Activated CD4-positive, alpha-beta T cell treated with anti-CD3 and anti-CD28 coated beads, Interleukin-2, amount 10 ng/mL, durations not matched to agents 7 days and 5 days (primary cell): Measurements from ENCODE around the gene LAMA4. TPM values are rescaled to one million over a fixed set of nuclear protein-coding genes. Genes with fewer than 3 reads are reported as not detected.
"Not testable (repeated sequence)": the region's sequence is repeated elsewhere in the genome, so short reads cannot be mapped to it uniquely, and the experiment has no call there.

Experiments used
- CTCF ChIA-PET: fragments of 350-600 bp; sonication (Branson Sonifier 250); formaldehyde crosslinking; loops from one replicate; lab custom pipeline; 2021; ENCODE audit warnings: antibody characterized with exemption; lab: Charles Lee
- POLR2A ChIA-PET: fragments of 350-600 bp; sonication (Branson Sonifier 250); formaldehyde crosslinking; loops from one replicate; lab custom pipeline; 2021; ENCODE audit warnings: antibody characterized with exemption; lab: Charles Lee
- DNase-seq: peaks from one replicate; pipeline ENCODE4 v3.0.0-alpha.2; 2020
- H3K27ac Mint-ChIP-seq: one replicate; pipeline ENCODE4 v1.8.0; 2021; ENCODE audit warnings: mild to moderate bottlenecking, moderate library complexity, mixed read lengths
- H3K27me3 Mint-ChIP-seq: one replicate; pipeline ENCODE4 v1.8.0; 2021; ENCODE audit warnings: mixed read lengths
- H3K36me3 Mint-ChIP-seq: one replicate; pipeline ENCODE4 v1.8.0; 2021; ENCODE audit warnings: low read depth, mixed read lengths
- H3K4me1 Mint-ChIP-seq: one replicate; pipeline ENCODE4 v1.8.0; 2021; ENCODE audit warnings: mixed read lengths
- H3K4me3 Mint-ChIP-seq: one replicate; pipeline ENCODE4 v1.8.0; 2021; ENCODE audit warnings: mild to moderate bottlenecking, moderate library complexity, mixed read lengths
- H3K9me3 Mint-ChIP-seq: one replicate; pipeline ENCODE4 v1.8.0; 2021; ENCODE audit warnings: mixed read lengths
- total RNA-seq, 2 experiments: library from RNA; stranded (reverse); gene quantifications; one replicate each; pipeline ENCODE4 v1.2.3, GENCODE V29; 2021

LAMA4 gene
- total RNA-seq, 2 experiments from 2014 or later: not detected

DNA sequence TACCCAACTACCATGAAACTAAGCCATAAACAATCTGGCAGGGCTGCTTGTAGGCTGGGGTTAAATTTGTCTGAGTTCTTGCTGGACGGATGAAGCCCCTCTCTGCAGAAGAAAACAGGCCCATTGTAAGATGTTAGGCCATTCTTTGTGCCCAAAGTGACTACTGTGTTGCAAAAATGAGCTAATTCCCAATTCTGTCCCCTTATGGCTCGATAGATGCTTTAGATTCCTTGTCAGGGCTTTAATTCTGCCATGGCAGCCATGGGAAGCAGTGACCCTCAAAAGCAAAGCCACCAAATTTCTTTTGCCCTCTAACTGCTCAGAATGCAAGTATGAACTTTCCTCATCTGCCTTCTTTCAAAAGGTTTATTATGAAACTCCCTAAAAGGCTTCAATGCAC, 45.2 kb downstream of the LAMA4 start:
- peaks cover 4% of the 10 kb centered on the region for H3K9me3 Mint-ChIP-seq
- ChIA-PET POLR2A (no interaction called here), CTCF (no interaction called here)
- H3K4me3 Mint-ChIP-seq: no peak overlapping the region
- no peaks in the 10 kb centered on the region for H3K36me3 Mint-ChIP-seq
- DNase-seq: no peak
- H3K4me1 Mint-ChIP-seq: no peaks in the 10 kb centered on the region
- peaks cover 22% of the 10 kb centered on the region for H3K27me3 Mint-ChIP-seq
- H3K27ac Mint-ChIP-seq: no peak overlapping the region

- no peak for DNase-seq
- H3K4me1 Mint-ChIP-seq: no peaks in the 10 kb centered on the region
- peaks cover 24% of the 10 kb centered on the region for H3K27me3 Mint-ChIP-seq
- CTCF ChIA-PET: no interaction called here
- no peaks in the 10 kb centered on the region for H3K36me3 Mint-ChIP-seq
- no peak overlapping the region for H3K4me3 Mint-ChIP-seq
- POLR2A ChIA-PET: no interaction called here
- H3K27ac Mint-ChIP-seq: no peak overlapping the region
- peaks cover 4% of the 10 kb centered on the region for H3K9me3 Mint-ChIP-seq
These were observed 46.6 kb downstream of the LAMA4 start for GRCh38 chr6:112207776-112208175.

DNA sequence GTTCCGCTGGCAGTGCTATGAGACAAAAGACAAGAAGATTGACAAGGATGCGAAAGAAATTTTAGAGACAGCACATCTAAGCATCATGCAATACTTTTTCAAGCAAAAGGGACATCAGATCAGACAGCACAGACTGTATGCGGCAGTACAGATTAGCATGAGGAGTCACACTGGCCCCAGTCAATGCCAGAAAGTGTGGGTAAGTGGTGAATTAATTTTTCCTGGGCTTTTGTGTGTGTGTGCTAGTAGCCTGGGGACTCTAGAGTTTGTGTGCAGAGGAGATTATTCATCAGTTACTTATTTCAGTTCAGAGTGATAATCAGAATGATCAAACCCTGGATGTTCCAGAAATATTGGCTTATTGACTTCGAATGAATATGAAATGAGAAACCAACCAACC, 47.2 kb downstream of the LAMA4 start:
- Mint-ChIP-seq H3K9me3 (peaks cover 4% of the 10 kb centered on the region), H3K4me1 (no peaks in the 10 kb centered on the region), H3K4me3 (no peak overlapping the region), H3K27me3 (peaks cover 23% of the 10 kb centered on the region), H3K36me3 (no peaks in the 10 kb centered on the region), H3K27ac (no peak overlapping the region)
- CTCF ChIA-PET: no interaction called here
- DNase-seq: no peak
- POLR2A ChIA-PET: no interaction called here

- H3K27ac Mint-ChIP-seq: no peak overlapping the region
- DNase-seq: no peak
- peaks cover 19% of the 10 kb centered on the region for H3K27me3 Mint-ChIP-seq
- H3K9me3 Mint-ChIP-seq: peaks cover 4% of the 10 kb centered on the region
- H3K4me1 Mint-ChIP-seq: no peaks in the 10 kb centered on the region
- POLR2A ChIA-PET: no interaction called here
- no peak overlapping the region for H3K4me3 Mint-ChIP-seq
- no peaks in the 10 kb centered on the region for H3K36me3 Mint-ChIP-seq
- CTCF ChIA-PET: no interaction called here
These were observed 48.3 kb downstream of the LAMA4 start for GRCh38 chr6:112206110-112206458.

DNA sequence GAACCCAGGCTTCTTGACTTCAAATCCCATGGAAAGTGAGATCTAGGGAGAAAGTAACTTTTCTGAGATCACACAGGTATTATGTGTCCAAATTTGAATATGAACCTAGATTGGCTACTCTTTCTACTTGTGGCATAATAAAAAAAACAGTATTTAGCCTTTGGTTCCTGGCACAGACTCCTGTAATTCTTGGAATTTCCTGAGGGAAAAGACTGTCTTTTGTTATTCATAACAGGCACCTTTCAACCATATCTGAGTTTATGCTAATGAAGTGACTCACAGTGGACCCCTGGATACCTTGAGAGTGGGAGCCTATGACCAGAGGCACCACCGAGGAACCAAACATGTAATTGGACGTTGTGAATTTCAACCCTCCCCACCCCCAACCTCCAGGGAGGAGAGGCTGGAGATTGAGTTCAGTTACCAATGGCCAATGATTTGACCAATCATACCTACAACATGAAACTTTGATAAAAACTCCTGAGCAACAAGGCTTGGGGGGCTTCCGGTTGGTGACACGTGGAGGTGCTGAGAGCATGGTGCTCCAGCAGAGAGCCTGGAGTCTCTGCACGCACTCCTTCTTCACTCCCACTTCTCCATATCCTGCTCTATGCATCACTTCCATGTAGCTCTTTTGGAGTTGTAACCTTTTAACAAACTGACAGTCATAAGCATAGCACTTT, 48.8 kb downstream of the LAMA4 start:
- ChIA-PET POLR2A (no interaction called here), CTCF (no interaction called here)
- H3K27ac Mint-ChIP-seq: no peak overlapping the region
- no peaks in the 10 kb centered on the region for H3K36me3 Mint-ChIP-seq
- no peak for DNase-seq
- H3K27me3 Mint-ChIP-seq: peaks cover 19% of the 10 kb centered on the region
- H3K4me1 Mint-ChIP-seq: no peaks in the 10 kb centered on the region
- no peak overlapping the region for H3K4me3 Mint-ChIP-seq
- H3K9me3 Mint-ChIP-seq: peaks cover 4% of the 10 kb centered on the region

GRCh38 chr6:112204350-112204706, 50.0 kb downstream of the LAMA4 start:
- no peaks in the 10 kb centered on the region for H3K36me3 Mint-ChIP-seq
- POLR2A ChIA-PET: no interaction called here
- CTCF ChIA-PET: no interaction called here
- no peaks in the 10 kb centered on the region for H3K4me1 Mint-ChIP-seq
- no peak overlapping the region for H3K4me3 Mint-ChIP-seq
- H3K9me3 Mint-ChIP-seq: no peaks in the 10 kb centered on the region
- no peak overlapping the region for H3K27ac Mint-ChIP-seq
- no peak for DNase-seq
- peaks cover 18% of the 10 kb centered on the region for H3K27me3 Mint-ChIP-seq

DNA sequence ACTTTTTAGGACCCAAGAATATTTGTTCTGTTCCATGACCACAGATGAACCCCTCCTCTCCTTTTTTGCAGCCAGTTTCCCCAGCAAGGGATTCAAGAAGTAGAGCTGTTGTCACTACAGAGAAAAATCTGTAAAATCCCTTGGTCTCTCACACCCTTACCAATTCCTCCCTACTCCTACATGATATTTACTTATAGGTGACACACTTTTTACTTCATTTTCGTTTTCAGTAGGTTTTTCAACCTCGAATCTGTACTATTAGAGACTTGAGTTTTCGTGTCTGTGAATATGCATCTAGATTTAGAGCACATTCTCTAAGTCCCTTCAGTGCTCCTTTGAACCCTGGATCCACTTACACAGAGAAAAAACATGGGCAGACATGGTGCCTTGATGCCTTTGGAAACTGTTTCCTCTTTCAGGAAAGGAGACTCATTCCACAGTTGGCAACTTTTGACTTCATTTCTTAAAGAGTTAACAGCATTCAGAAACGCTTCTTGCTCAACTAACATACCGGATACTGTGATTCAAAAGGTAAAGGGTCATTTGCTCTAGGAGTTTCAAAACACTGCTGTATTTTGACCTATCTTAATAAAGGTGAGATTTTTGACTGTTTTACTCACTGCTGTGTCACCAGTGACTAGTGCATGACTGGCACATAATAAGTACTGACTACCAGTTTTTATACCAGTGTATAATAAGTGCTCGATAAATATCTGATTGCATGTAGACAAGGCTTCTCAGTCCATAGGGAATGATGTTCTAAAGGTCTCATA, 50.6 kb downstream of the LAMA4 start:
- Mint-ChIP-seq H3K27ac (no peak overlapping the region), H3K4me1 (no peaks in the 10 kb centered on the region), H3K9me3 (no peaks in the 10 kb centered on the region), H3K36me3 (no peaks in the 10 kb centered on the region), H3K4me3 (no peak overlapping the region), H3K27me3 (peaks cover 18% of the 10 kb centered on the region)
- ChIA-PET POLR2A (no interaction called here), CTCF (no interaction called here)
- no peak for DNase-seq

DNA sequence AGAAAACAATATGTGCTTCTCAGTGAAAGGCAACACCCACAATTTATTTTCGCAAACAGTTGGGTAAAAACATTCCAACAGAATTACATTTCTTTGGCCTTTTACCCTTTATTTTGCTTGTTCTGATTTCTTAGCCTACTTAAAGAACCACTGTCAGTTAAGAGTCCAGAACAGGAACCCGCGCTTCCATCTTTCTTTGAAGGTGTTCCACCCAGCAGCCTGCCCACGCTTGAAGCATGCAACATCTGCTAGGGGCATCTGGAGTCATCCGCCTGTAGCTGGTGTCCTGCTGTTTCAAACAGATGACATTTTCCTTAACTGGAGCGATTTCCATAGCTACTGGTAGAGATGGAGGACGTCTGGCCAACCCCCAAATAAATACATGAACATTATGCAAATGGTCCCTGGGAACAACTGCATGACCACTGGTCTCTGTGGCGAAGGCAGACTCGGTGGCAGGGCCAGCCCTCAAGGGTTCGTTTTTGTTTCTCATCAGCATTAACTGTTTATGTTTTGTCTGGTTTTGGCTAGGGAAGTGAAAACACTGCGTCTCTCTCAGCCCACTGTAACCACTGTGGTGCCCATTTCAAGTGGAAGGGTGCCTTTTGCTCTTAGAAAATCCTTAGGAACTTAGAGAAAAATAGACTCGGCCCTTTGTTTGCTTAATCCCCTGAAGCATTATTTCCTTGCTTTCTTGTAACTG, 51.6 kb downstream of the LAMA4 start:
- ChIA-PET POLR2A (no interaction called here), CTCF (no interaction called here)
- Mint-ChIP-seq H3K27me3 (peaks cover 20% of the 10 kb centered on the region), H3K36me3 (no peaks in the 10 kb centered on the region), H3K27ac (no peak overlapping the region), H3K4me1 (no peaks in the 10 kb centered on the region), H3K4me3 (no peak overlapping the region), H3K9me3 (no peaks in the 10 kb centered on the region)
- no peak for DNase-seq

- not testable (repeated sequence) for H3K9me3 Mint-ChIP-seq, H3K4me3 Mint-ChIP-seq
These were observed 54.0 kb downstream of the LAMA4 start for GRCh38 chr6:112200185-112200914.

DNA sequence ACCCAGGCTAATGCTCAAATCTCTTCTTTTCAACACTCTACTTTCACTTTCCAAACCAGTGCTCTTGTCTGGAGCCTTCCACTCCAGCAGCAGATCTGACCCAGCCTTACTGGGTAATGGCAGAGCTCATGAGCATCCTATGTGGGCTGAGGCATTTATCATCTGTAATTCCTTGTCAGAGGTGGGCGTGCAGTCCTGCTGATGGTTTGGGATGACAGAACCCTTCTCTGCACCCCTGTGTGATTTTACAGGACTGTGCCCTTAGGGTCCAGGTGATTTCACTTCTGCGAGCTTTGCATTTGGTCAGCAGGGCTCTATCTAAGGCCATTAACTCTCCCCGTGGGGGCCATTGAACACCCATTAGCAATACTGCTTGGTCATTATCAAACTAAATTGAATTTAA, 55.4 kb downstream of the LAMA4 start:
- H3K27ac Mint-ChIP-seq: no peak overlapping the region
- CTCF ChIA-PET: interaction anchor here (1.5 kb wide), 1 partner anchor 30 kb away, joined by 3 read pairs; no protein-coding TSS in a partner anchor
- POLR2A ChIA-PET: no interaction called here

More at GRCh38 chr6:112200185-112200914, 54.0 kb downstream of the LAMA4 start:
- POLR2A ChIA-PET, DNase-seq, H3K4me1 Mint-ChIP-seq, H3K27ac Mint-ChIP-seq, CTCF ChIA-PET, H3K36me3 Mint-ChIP-seq: not testable (repeated sequence)
- peaks cover 18% of the 10 kb centered on the region for H3K27me3 Mint-ChIP-seq

GRCh38 chr6:112198582-112198981, 55.8 kb downstream of the LAMA4 start:
- Mint-ChIP-seq H3K27me3 (peaks cover 20% of the 10 kb centered on the region), H3K27ac (no peak overlapping the region), H3K4me1 (no peaks in the 10 kb centered on the region), H3K4me3 (no peak overlapping the region), H3K36me3 (no peaks in the 10 kb centered on the region), H3K9me3 (no peaks in the 10 kb centered on the region)
- CTCF ChIA-PET: interaction anchor here (1.5 kb wide), 1 partner anchor 30 kb away, joined by 3 read pairs; no protein-coding TSS in a partner anchor
- no peak for DNase-seq
- POLR2A ChIA-PET: no interaction called here

More for the DNA sequence above, 55.4 kb downstream of the LAMA4 start:
- H3K4me3 Mint-ChIP-seq: no peak overlapping the region
- H3K36me3 Mint-ChIP-seq: no peaks in the 10 kb centered on the region
- DNase-seq: no peak
- peaks cover 20% of the 10 kb centered on the region for H3K27me3 Mint-ChIP-seq
- no peaks in the 10 kb centered on the region for H3K9me3 Mint-ChIP-seq
- H3K4me1 Mint-ChIP-seq: no peaks in the 10 kb centered on the region

GRCh38 chr6:112197636-112198035, 56.7 kb downstream of the LAMA4 start:
- Mint-ChIP-seq H3K4me3 (no peak overlapping the region), H3K27ac (no peak overlapping the region), H3K27me3 (peaks cover 23% of the 10 kb centered on the region), H3K36me3 (no peaks in the 10 kb centered on the region), H3K9me3 (no peaks in the 10 kb centered on the region), H3K4me1 (no peaks in the 10 kb centered on the region)
- no peak for DNase-seq
- POLR2A ChIA-PET: interaction anchor here (0.7 kb wide), 1 partner anchor 37 kb away, joined by 3 read pairs; no protein-coding TSS in a partner anchor
- CTCF ChIA-PET: no interaction called here
